SK-N-SH treated with all-trans-retinoic acid at 6 μM for 48 hours (cell line): ENCODE data around the gene CSKMT.
"Not testable (repeated sequence)": the region's sequence is repeated elsewhere in the genome, so short reads cannot be mapped to it uniquely, and the experiment has no call there.

ENCODE experiments used
- ATAC-seq: fragments of 200-7000 bp; cut with Tn5 transposase; 3 replicates; pipeline ENCODE4 v1.9.1; 2020; ENCODE audit warnings: mild to moderate bottlenecking, moderate library complexity
- ARNTL ChIP-seq: fragments of 450-650 bp; formaldehyde crosslinking; IDR thresholded peaks from 2 replicates; pipeline ENCODE4 v1.5.0; 2020; ENCODE audit warnings: low read depth, mild to moderate bottlenecking, moderate library complexity, borderline replicate concordance
- BACH2 ChIP-seq: fragments of 250-450 bp; sonication (Bioruptor Pico); IDR thresholded peaks from 2 replicates; pipeline ENCODE4 v1.9.0; 2021; ENCODE audit warnings: mild to moderate bottlenecking, borderline replicate concordance
- CSDC2 ChIP-seq: fragments of 250-450 bp; sonication (Bioruptor Pico); IDR thresholded peaks from 2 replicates; pipeline ENCODE4 v1.5.0; 2020; ENCODE audit warnings: mild to moderate bottlenecking, moderate library complexity
- ESRRG ChIP-seq: fragments of 250-450 bp; sonication (Bioruptor Pico); IDR thresholded peaks from 2 replicates; pipeline ENCODE4 v1.6.1; 2021; ENCODE audit warnings: mild to moderate bottlenecking
- GLIS3 ChIP-seq: fragments of 250-450 bp; sonication (Bioruptor Pico); IDR thresholded peaks from 2 replicates; pipeline ENCODE4 v1.5.0; 2020; ENCODE audit warnings: mild to moderate bottlenecking, moderate library complexity
- ISL1 ChIP-seq: fragments of 250-450 bp; sonication (Bioruptor Pico); IDR thresholded peaks from 2 replicates; pipeline ENCODE4 v2.1.2; 2022; ENCODE audit warnings: mild to moderate bottlenecking, moderate library complexity
- PPARA ChIP-seq: fragments of 250-450 bp; sonication (Bioruptor Pico); IDR thresholded peaks from 2 replicates; pipeline ENCODE4 v1.5.0; 2020; ENCODE audit warnings: mild to moderate bottlenecking, borderline replicate concordance
- RARB ChIP-seq: fragments of 250-450 bp; sonication (Bioruptor Pico); IDR thresholded peaks from 2 replicates; pipeline ENCODE4 v1.8.0; 2021; ENCODE audit warnings: mild to moderate bottlenecking, moderate library complexity
- SNAI2 ChIP-seq: fragments of 250-450 bp; sonication (Bioruptor Pico); IDR thresholded peaks from 2 replicates; pipeline ENCODE4 v1.5.0; 2020; ENCODE audit warnings: mild to moderate bottlenecking, moderate library complexity
- TCF4 ChIP-seq: fragments of 250-450 bp; sonication (Bioruptor Pico); IDR thresholded peaks from 2 replicates; pipeline ENCODE4 v1.8.0; 2021; ENCODE audit warnings: mild to moderate bottlenecking, moderate library complexity, borderline replicate concordance
- TOX ChIP-seq: fragments of 250-450 bp; sonication (Bioruptor Pico); IDR thresholded peaks from 2 replicates; pipeline ENCODE4 v1.8.0; 2021; ENCODE audit warnings: mild to moderate bottlenecking, moderate library complexity, borderline replicate concordance
- ZC3H10 ChIP-seq: fragments of 250-450 bp; sonication (Bioruptor Pico); IDR thresholded peaks from 2 replicates; pipeline ENCODE4 v1.5.1; 2021; ENCODE audit warnings: mild to moderate bottlenecking, moderate library complexity
- ZFP3 ChIP-seq: fragments of 250-450 bp; sonication (Bioruptor Pico); IDR thresholded peaks from 2 replicates; pipeline ENCODE4 v1.5.0; 2020; ENCODE audit warnings: mild to moderate bottlenecking, moderate library complexity
- ZFP30 ChIP-seq: fragments of 450-650 bp; formaldehyde crosslinking; IDR thresholded peaks from 2 replicates; pipeline ENCODE4 v1.5.0; 2022; ENCODE audit warnings: mild to moderate bottlenecking, moderate library complexity
- ZNF70 ChIP-seq: fragments of 450-650 bp; formaldehyde crosslinking; IDR thresholded peaks from 2 replicates; pipeline ENCODE4 v1.5.0; 2020; ENCODE audit warnings: mild to moderate bottlenecking, moderate library complexity
- TF ChIP-seq, protein P1 (sequence below): fragments of 250-450 bp; sonication (Bioruptor Pico); IDR thresholded peaks from 2 replicates; pipeline ENCODE4 v1.5.1; 2021; ENCODE audit warnings: mild to moderate bottlenecking, moderate library complexity
- TF ChIP-seq, protein P2 (sequence below): fragments of 250-450 bp; sonication (Bioruptor Pico); IDR thresholded peaks from 2 replicates; pipeline ENCODE4 v1.5.1; 2020; ENCODE audit warnings: low read depth, mild to moderate bottlenecking, moderate library complexity
- TF ChIP-seq, protein P3 (sequence below): fragments of 250-450 bp; sonication (Bioruptor Pico); IDR thresholded peaks from 2 replicates; pipeline ENCODE4 v1.8.0; 2021; ENCODE audit warnings: low read depth, mild to moderate bottlenecking, moderate library complexity, borderline replicate concordance
- TF ChIP-seq, protein P4 (sequence below): fragments of 250-450 bp; sonication (Bioruptor Pico); IDR thresholded peaks from 2 replicates; pipeline ENCODE4 v1.5.0; 2020; ENCODE audit warnings: mild to moderate bottlenecking, moderate library complexity
- TF ChIP-seq, protein P5 (sequence below): fragments of 250-450 bp; sonication (Bioruptor Pico); IDR thresholded peaks from 2 replicates; pipeline ENCODE4 v1.8.0; 2020; ENCODE audit warnings: mild to moderate bottlenecking, moderate library complexity, borderline replicate concordance

CSKMT gene

DNA sequence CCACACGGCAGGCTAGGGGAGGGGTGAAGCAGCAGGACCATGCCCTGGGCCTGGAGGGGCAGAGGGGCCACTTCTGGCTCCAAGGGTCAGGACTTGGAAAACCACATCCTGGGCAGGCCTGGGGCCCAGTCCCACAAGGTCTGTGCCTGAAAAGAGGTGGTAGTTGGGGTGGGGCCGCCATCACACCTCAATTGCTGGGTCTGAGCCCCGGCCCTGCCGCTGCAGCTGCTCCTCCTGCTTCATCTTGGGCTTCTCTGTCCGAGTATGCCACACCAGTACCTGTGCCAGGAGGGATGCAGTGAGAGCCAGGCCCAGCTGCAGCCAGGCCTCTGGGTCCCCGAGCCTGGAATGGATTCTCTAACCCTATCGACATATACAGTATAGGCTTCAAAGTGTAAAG lies 49.6 kb upstream of the CSKMT start (continued):
- TF ChIP-seq, protein P1, sequence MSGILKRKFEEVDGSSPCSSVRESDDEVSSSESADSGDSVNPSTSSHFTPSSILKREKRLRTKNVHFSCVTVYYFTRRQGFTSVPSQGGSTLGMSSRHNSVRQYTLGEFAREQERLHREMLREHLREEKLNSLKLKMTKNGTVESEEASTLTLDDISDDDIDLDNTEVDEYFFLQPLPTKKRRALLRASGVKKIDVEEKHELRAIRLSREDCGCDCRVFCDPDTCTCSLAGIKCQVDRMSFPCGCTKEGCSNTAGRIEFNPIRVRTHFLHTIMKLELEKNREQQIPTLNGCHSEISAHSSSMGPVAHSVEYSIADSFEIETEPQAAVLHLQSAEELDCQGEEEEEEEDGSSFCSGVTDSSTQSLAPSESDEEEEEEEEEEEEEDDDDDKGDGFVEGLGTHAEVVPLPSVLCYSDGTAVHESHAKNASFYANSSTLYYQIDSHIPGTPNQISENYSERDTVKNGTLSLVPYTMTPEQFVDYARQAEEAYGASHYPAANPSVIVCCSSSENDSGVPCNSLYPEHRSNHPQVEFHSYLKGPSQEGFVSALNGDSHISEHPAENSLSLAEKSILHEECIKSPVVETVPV (CRISPR knock-in tag): no peak
- no peak for TF ChIP-seq ESRRG
- TF ChIP-seq, protein P2, sequence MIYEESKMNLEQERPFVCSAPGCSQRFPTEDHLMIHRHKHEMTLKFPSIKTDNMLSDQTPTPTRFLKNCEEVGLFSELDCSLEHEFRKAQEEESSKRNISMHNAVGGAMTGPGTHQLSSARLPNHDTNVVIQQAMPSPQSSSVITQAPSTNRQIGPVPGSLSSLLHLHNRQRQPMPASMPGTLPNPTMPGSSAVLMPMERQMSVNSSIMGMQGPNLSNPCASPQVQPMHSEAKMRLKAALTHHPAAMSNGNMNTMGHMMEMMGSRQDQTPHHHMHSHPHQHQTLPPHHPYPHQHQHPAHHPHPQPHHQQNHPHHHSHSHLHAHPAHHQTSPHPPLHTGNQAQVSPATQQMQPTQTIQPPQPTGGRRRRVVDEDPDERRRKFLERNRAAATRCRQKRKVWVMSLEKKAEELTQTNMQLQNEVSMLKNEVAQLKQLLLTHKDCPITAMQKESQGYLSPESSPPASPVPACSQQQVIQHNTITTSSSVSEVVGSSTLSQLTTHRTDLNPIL (CRISPR knock-in tag): no peak
- TF ChIP-seq CSDC2 (CRISPR knock-in tag): no peak
- TF ChIP-seq ISL1 (CRISPR knock-in tag): no peak
- TF ChIP-seq, all 23 proteins: peak for 0

DNA sequence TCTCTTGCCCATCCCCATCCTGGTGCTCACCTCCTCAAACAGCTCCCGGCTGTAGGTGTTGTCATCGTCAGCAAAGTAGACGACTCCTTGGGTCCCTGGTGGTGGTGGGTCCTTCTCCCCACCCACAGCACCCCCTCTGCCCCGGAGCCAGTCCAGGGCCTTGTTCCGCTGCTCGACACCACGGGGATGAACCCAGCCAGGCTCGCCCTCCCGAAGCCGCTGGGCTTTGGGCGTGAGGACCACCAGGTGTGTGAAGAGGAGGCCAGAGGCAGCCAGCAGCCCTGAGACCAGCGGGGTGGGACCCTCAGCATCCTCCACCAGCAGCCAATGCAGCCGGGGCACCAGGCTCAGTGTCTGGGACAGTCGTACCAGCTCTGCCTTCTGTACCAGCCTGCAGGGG lies 48.2 kb upstream of the CSKMT start:
- not testable (repeated sequence) for ATAC-seq

DNA sequence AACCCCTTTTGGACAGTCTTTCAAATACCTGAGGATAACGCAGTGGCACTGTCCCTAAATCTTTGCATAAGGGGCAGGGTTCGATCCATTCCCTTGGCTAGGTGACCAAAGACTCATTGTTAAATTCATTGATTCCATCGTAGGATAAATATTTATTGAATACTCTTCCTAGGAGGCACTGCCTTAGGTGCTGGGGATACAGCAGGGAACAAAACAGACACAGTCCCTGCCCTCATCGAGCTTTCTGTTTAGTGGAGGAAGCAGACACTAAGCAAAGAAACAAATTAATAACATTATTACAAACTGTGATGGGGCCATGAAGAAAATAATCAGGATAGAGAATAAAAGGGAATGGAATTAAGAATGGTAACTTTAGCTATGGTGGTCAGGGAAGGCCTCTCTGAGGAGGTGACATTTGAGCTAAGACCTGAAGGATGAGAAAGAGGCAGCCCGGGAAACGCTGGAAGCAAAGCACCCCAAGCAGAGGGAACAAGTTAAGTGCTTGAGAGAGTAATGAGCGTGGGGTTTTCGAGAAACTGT lies 44.0 kb upstream of the CSKMT start:
- TF ChIP-seq TOX (CRISPR knock-in tag) (no peak), BACH2 (CRISPR knock-in tag) (no peak), ZNF70 (CRISPR knock-in tag) (no peak), ESRRG (no peak), RARB (no peak), SNAI2 (CRISPR knock-in tag) (no peak), ZC3H10 (CRISPR knock-in tag) (no peak), ZFP30 (CRISPR knock-in tag) (no peak), ZFP3 (no peak), PPARA (CRISPR knock-in tag) (no peak), GLIS3 (CRISPR knock-in tag) (no peak), ISL1 (CRISPR knock-in tag) (no peak), TCF4 (no peak), CSDC2 (CRISPR knock-in tag) (no peak), ARNTL (CRISPR knock-in tag) (no peak)
- TF ChIP-seq, protein P3, sequence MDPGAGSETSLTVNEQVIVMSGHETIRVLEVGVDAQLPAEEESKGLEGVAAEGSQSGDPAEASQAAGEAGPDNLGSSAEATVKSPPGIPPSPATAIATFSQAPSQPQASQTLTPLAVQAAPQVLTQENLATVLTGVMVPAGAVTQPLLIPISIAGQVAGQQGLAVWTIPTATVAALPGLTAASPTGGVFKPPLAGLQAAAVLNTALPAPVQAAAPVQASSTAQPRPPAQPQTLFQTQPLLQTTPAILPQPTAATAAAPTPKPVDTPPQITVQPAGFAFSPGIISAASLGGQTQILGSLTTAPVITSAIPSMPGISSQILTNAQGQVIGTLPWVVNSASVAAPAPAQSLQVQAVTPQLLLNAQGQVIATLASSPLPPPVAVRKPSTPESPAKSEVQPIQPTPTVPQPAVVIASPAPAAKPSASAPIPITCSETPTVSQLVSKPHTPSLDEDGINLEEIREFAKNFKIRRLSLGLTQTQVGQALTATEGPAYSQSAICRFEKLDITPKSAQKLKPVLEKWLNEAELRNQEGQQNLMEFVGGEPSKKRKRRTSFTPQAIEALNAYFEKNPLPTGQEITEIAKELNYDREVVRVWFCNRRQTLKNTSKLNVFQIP: no peak
- TF ChIP-seq, protein P4, sequence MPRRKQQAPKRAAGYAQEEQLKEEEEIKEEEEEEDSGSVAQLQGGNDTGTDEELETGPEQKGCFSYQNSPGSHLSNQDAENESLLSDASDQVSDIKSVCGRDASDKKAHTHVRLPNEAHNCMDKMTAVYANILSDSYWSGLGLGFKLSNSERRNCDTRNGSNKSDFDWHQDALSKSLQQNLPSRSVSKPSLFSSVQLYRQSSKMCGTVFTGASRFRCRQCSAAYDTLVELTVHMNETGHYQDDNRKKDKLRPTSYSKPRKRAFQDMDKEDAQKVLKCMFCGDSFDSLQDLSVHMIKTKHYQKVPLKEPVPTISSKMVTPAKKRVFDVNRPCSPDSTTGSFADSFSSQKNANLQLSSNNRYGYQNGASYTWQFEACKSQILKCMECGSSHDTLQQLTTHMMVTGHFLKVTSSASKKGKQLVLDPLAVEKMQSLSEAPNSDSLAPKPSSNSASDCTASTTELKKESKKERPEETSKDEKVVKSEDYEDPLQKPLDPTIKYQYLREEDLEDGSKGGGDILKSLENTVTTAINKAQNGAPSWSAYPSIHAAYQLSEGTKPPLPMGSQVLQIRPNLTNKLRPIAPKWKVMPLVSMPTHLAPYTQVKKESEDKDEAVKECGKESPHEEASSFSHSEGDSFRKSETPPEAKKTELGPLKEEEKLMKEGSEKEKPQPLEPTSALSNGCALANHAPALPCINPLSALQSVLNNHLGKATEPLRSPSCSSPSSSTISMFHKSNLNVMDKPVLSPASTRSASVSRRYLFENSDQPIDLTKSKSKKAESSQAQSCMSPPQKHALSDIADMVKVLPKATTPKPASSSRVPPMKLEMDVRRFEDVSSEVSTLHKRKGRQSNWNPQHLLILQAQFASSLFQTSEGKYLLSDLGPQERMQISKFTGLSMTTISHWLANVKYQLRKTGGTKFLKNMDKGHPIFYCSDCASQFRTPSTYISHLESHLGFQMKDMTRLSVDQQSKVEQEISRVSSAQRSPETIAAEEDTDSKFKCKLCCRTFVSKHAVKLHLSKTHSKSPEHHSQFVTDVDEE (CRISPR knock-in tag): no peak
- TF ChIP-seq, protein P1 (CRISPR knock-in tag): no peak
- TF ChIP-seq, protein P5, sequence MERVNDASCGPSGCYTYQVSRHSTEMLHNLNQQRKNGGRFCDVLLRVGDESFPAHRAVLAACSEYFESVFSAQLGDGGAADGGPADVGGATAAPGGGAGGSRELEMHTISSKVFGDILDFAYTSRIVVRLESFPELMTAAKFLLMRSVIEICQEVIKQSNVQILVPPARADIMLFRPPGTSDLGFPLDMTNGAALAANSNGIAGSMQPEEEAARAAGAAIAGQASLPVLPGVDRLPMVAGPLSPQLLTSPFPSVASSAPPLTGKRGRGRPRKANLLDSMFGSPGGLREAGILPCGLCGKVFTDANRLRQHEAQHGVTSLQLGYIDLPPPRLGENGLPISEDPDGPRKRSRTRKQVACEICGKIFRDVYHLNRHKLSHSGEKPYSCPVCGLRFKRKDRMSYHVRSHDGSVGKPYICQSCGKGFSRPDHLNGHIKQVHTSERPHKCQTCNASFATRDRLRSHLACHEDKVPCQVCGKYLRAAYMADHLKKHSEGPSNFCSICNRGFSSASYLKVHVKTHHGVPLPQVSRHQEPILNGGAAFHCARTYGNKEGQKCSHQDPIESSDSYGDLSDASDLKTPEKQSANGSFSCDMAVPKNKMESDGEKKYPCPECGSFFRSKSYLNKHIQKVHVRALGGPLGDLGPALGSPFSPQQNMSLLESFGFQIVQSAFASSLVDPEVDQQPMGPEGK (CRISPR knock-in tag): no peak
- TF ChIP-seq, all 23 proteins: peak for 0
- ATAC-seq: no peak
